IMR-90 (cell line): ENCODE measurements around the gene CENPP. TPM values are rescaled to one million over a fixed set of nuclear protein-coding genes. Genes with fewer than 3 reads are reported as not detected.
"Not testable (repeated sequence)": the region's sequence is repeated elsewhere in the genome, so short reads cannot be mapped to it uniquely, and the experiment has no call there.

ENCODE experiments used
- ATAC-seq: fragments of 200-7000 bp; cut with Tn5 transposase; 2 replicates; pipeline ENCODE4 v1.9.1; 2020; ENCODE audit warnings: low read depth, mild to moderate bottlenecking, moderate library complexity
- BruUV-seq: library from RNA; stranded (reverse); fragments of 400-500 nt; replicated peaks from 2 replicates; lab custom pipeline; 2021; lab: Mats Ljungman, UMichigan
- CTCF ChIA-PET: fragments of 300-600 bp; formaldehyde crosslinking; extraction: SDS; loops from one replicate; lab custom pipeline; 2021; ENCODE audit warnings: antibody characterized with exemption; lab: Yijun Ruan, JAX
- POLR2A ChIA-PET: fragments of 300-600 bp; sonication (Branson Sonifier 250); formaldehyde crosslinking; loops from one replicate; lab custom pipeline; 2022; ENCODE audit warnings: antibody characterized with exemption; ENCODE audit not compliant: unreplicated experiment; lab: Charles Lee
- DNase-seq: peaks from one replicate; pipeline ENCODE4 v3.0.0; 2013
- H2AFZ ChIP-seq: replicated peaks from 2 replicates; pipeline ENCODE3; 2013; ENCODE audit warnings: low read length, mild to moderate bottlenecking; ENCODE audit not compliant: poor library complexity
- H2AK5ac ChIP-seq: 2 replicates; pipeline ENCODE4 v1.6.1; 2013; ENCODE audit warnings: low read depth, low read length, inconsistent platforms
- H2AK9ac ChIP-seq: replicated peaks from 2 replicates; pipeline ENCODE3; 2013; ENCODE audit warnings: mild to moderate bottlenecking, low read depth, low read length, moderate library complexity; ENCODE audit not compliant: poor library complexity
- H2BK120ac ChIP-seq: 2 replicates; pipeline ENCODE4 v1.6.1; 2013; ENCODE audit warnings: low read depth, low read length, inconsistent platforms
- H2BK15ac ChIP-seq: 3 replicates; pipeline ENCODE4 v1.6.1; 2013; ENCODE audit warnings: low read depth, low read length, inconsistent platforms
- H2BK20ac ChIP-seq: 2 replicates; pipeline ENCODE4 v1.6.1; 2013; ENCODE audit warnings: low read depth, mild to moderate bottlenecking, inconsistent platforms, low read length, moderate library complexity
- H2BK5ac ChIP-seq: 2 replicates; pipeline ENCODE4 v1.6.1; 2013; ENCODE audit warnings: mild to moderate bottlenecking, low read depth, low read length, inconsistent platforms; ENCODE audit not compliant: poor library complexity, severe bottlenecking
- H3K14ac ChIP-seq: replicated peaks from 2 replicates; pipeline ENCODE4 v1.6.1; 2013; ENCODE audit warnings: low read depth, low read length, inconsistent platforms
- H3K18ac ChIP-seq: 2 replicates; pipeline ENCODE4 v1.6.1; 2013; ENCODE audit warnings: low read depth, low read length, control low read depth
- H3K23ac ChIP-seq: 2 replicates; pipeline ENCODE4 v1.6.1; 2013; ENCODE audit warnings: low read depth, low read length, inconsistent platforms
- H3K27ac ChIP-seq: 2 replicates; pipeline ENCODE4 v1.5.1; 2013; ENCODE audit warnings: mild to moderate bottlenecking, control low read depth, low read length; ENCODE audit not compliant: insufficient read depth
- H3K27me3 ChIP-seq: 2 replicates; pipeline ENCODE4 v1.6.1; 2013; ENCODE audit warnings: low read length; ENCODE audit not compliant: control insufficient read depth, insufficient read depth
- H3K36me3 ChIP-seq: 2 replicates; pipeline ENCODE4 v1.6.1; 2013; ENCODE audit warnings: low read length, mixed read lengths; ENCODE audit not compliant: control insufficient read depth, insufficient read depth
- H3K4ac ChIP-seq: 2 replicates; pipeline ENCODE4 v1.6.1; 2013; ENCODE audit warnings: low read depth, low read length, inconsistent platforms
- H3K4me1 ChIP-seq: 2 replicates; pipeline ENCODE4 v1.6.1; 2013; ENCODE audit warnings: low read length, mixed read lengths; ENCODE audit not compliant: control insufficient read depth, insufficient read depth
- H3K4me2 ChIP-seq: 2 replicates; pipeline ENCODE4 v1.6.1; 2013; ENCODE audit warnings: low read depth, mild to moderate bottlenecking, control low read depth, low read length, moderate library complexity
- H3K4me3 ChIP-seq: 2 replicates; pipeline ENCODE4 v1.5.1; 2013; ENCODE audit warnings: low read depth, mild to moderate bottlenecking, control low read depth, low read length, moderate library complexity; ENCODE audit not compliant: insufficient read depth
- H3K56ac ChIP-seq: 2 replicates; pipeline ENCODE4 v1.6.1; 2013; ENCODE audit warnings: low read length, inconsistent platforms; ENCODE audit not compliant: insufficient read depth; ENCODE audit errors: extremely low read depth
- H3K79me1 ChIP-seq, 2 experiments: 2 replicates each; pipeline ENCODE4 v1.6.1; 2013; ENCODE audit warnings: low read length in 2 of 2, inconsistent platforms in 1 of 2, low read depth in 1 of 2
- H3K9ac ChIP-seq: 2 replicates; pipeline ENCODE4 v1.6.1; 2013; ENCODE audit warnings: low read depth, low read length, control low read depth
- H3K9me1 ChIP-seq: 2 replicates; pipeline ENCODE4 v1.6.1; 2013; ENCODE audit warnings: low read length, inconsistent platforms; ENCODE audit not compliant: insufficient read depth
- H3K9me3 ChIP-seq: 2 replicates; pipeline ENCODE4 v1.6.1; 2013; ENCODE audit warnings: low read length; ENCODE audit not compliant: control insufficient read depth, insufficient read depth
- H4K20me1 ChIP-seq: 2 replicates; pipeline ENCODE4 v1.6.1; 2013; ENCODE audit warnings: low read length, inconsistent platforms; ENCODE audit not compliant: insufficient read depth
- H4K5ac ChIP-seq: 2 replicates; pipeline ENCODE4 v1.6.1; 2013; ENCODE audit warnings: mild to moderate bottlenecking, low read depth, low read length, control low read depth
- H4K8ac ChIP-seq, 2 experiments: 2 replicates each; pipeline ENCODE4 v1.6.1; 2013; ENCODE audit warnings: low read depth in 2 of 2, low read length in 2 of 2, control low read depth in 1 of 2, inconsistent platforms in 1 of 2
- H4K91ac ChIP-seq: 2 replicates; pipeline ENCODE4 v1.6.1; 2013; ENCODE audit warnings: low read depth, low read length, inconsistent platforms; ENCODE audit not compliant: insufficient read depth
- WGBS, 2 experiments: methylation state at CpG; one replicate each; pipeline versions ENCODE4 v1.1.5 to v1.1.7; 2013; ENCODE audit warnings: missing lambda C conversion rate in 2 of 2; ENCODE audit not compliant: insufficient read length in 1 of 2; ENCODE audit errors: extremely low coverage in 2 of 2; 5-methylcytosine and 5-hydroxymethylcytosine counted together
- dilution Hi-C: fragments of 300-500 bp; cut with HindIII; formaldehyde crosslinking; loops from one replicate; pipeline ENCODE4 v1.14.3; 2018; ENCODE audit warnings: low sequenced_read_pairs; ENCODE audit not compliant: unreplicated experiment
- in situ Hi-C: fragments of 300-500 bp; cut with MboI; formaldehyde crosslinking; loops from 3 replicates; pipeline ENCODE4 v1.14.3; 2019; ENCODE audit warnings: low sequenced_read_pairs, inconsistent platforms, mixed read lengths
- intact Hi-C: fragments of 100-400 bp; cut with micrococcal nuclease; formaldehyde crosslinking; loops from 2 replicates; pipeline ENCODE4 v1.10.0; 2022
- polyA plus RNA-seq, 3 experiments: library from polyadenylated mRNA; depleted of rRNA; stranded (reverse); fragments of >200 nt; gene quantifications; 2 replicates each; pipeline ENCODE4 v1.2.3, GENCODE V29; 2012; ENCODE audit warnings: low replicate concordance in 1 of 3
- total RNA-seq: library from RNA; depleted of rRNA; stranded (reverse); fragments of >200 nt; gene quantifications from 2 replicates; pipeline ENCODE4 v1.2.3, GENCODE V29; 2012

The CENPP gene
- total and polyA plus RNA-seq, 2 of the 4 experiments (the other 2 are of a cell fraction) = 1.4 to 2.0 TPM

- H3K9me1 ChIP-seq, H3K56ac ChIP-seq, H4K5ac ChIP-seq, H4K20me1 ChIP-seq, H2AK5ac ChIP-seq, H3K4me3 ChIP-seq, H3K36me3 ChIP-seq, H3K4me1 ChIP-seq, H2BK15ac ChIP-seq, H2AFZ ChIP-seq, H3K9ac ChIP-seq, H2BK20ac ChIP-seq, H2BK5ac ChIP-seq, H4K8ac ChIP-seq, H3K4me2 ChIP-seq, H3K4ac ChIP-seq, BruUV-seq, ATAC-seq, H3K79me1 ChIP-seq, H4K91ac ChIP-seq, H3K23ac ChIP-seq, in situ Hi-C loops, H3K14ac ChIP-seq, H2AK9ac ChIP-seq, H3K18ac ChIP-seq, intact Hi-C loops, H3K9me3 ChIP-seq, H3K27me3 ChIP-seq, DNase-seq, CTCF ChIA-PET, H3K27ac ChIP-seq, dilution Hi-C loops, POLR2A ChIA-PET, H2BK120ac ChIP-seq: not testable (repeated sequence)
- WGBS, 2 experiments = 100% methylated on average over 8 of the region's 14 CpGs; no CpG with 5 or more reads in 1 of the 2 experiments
Observed at GRCh38 chr9:92573612-92574011, 247.9 kb downstream of the CENPP start.
